SK-N-MC (cell line): ENCODE measurements around the gene POLR2L.

ENCODE experiments used
- DNase-seq: peaks from one replicate; pipeline ENCODE4 v3.0.0-alpha.2; 2011; ENCODE audit warnings: low read depth, low spot score
- H3K27ac ChIP-seq: fragments of 200-600 bp; sonication (generic); 2 replicates; pipeline ENCODE4 v1.5.1; 2016; ENCODE audit warnings: mixed run types
- H3K36me3 ChIP-seq: fragments of 200-600 bp; sonication (generic); 2 replicates; pipeline ENCODE4 v1.6.1; 2017; ENCODE audit warnings: antibody characterized with exemption, low read length, mixed read lengths; ENCODE audit not compliant: insufficient read depth
- H3K4me3 ChIP-seq: fragments of 200-600 bp; sonication (generic); 2 replicates; pipeline ENCODE4 v1.5.1; 2016
- H3K9ac ChIP-seq: fragments of 200-600 bp; sonication (generic); 2 replicates; pipeline ENCODE4 v1.8.0; 2017; ENCODE audit warnings: mixed run types, mixed read lengths; ENCODE audit not compliant: insufficient read length
- H3K9me3 ChIP-seq: fragments of 200-600 bp; sonication (generic); 2 replicates; pipeline ENCODE4 v1.6.1; 2017; ENCODE audit warnings: low read depth, mild to moderate bottlenecking, antibody characterized with exemption, low read length, moderate library complexity, mixed read lengths
- EZH2 ChIP-seq: fragments of 200-600 bp; sonication (generic); IDR thresholded peaks from one replicate; pipeline ENCODE4 v1.6.1; 2017; ENCODE audit warnings: antibody characterized with exemption
- FOXP2 ChIP-seq: optimal IDR thresholded peaks from 2 replicates; pipeline ENCODE3; 2011; ENCODE audit warnings: mild to moderate bottlenecking, moderate library complexity; ENCODE audit not compliant: insufficient read depth; ENCODE audit errors: extremely low read length, control extremely low read depth
- POLR2AphosphoS5 ChIP-seq: IDR thresholded peaks from 2 replicates; pipeline ENCODE4 v1.6.1; 2012; ENCODE audit warnings: mild to moderate bottlenecking, low read depth, low read length, borderline replicate concordance

POLR2L gene

DNA sequence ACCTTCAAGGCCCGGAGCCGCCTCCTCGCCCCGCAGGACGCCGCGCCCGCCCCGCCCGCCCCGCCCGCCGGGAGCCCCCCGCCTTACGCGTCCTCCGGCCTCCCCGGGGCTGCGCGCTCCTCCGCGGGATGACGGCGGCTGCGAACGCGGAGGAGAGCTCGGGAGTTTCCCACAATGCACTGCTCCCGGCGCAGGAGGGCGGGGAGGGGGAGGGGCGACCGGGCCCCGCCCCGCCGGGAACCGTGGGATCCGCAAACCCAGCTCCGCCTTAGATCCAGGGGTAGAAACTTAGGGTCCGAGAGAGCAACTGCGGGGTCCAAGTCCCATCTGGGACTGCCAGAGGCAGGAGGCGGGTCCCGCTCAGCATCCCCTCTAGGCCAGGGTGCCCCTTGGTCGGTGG is 52.4 kb downstream of the POLR2L start, which contains the start of gene CEND1:
Gene CEND1 (minus strand): TSS at position 148 of the 400 bp plus-strand sequence. CDS start 1,514 bp downstream, outside the sequence.
- TF ChIP-seq POLR2AphosphoS5 (no peak), EZH2 (no peak), FOXP2 (no peak)
- Histone ChIP-seq H3K27ac (no peak within 1 kb of the TSS), H3K9ac (no peak within 1 kb of the TSS), H3K36me3 (no peaks in the 10 kb centered on the region; the same call in 1 of the 2 replicates), H3K9me3 (no peaks in the 10 kb centered on the region), H3K4me3 (no peak within 1 kb of the TSS)
- no peak for DNase-seq
